ENCODE results near the gene FAM3A.

The FAM3A gene

DNA sequence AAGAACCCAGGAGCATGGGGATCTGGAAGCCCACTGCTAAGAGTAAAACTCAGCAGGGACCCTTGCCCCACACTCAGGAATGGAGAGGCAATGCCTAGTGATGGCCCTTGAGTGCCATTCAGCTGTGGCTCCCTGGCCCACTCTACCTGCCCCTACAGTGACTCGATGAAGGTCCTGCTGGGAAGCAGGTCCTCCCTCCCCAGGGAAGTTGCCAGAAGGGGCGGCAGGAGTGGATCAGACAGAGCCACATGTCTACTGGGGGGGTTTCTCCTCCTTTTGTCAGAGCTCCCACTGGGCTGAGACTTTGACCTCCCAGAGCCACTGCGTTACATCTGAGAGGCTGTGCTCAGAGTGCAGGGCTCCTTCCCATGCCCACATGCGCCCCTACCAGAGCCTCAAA lies 26.9 kb downstream of the FAM3A start:
- no peak for TF ChIP-seq CTCF (IDR thresholded peaks at IDR 0.05; ENCODE audit: borderline replicate concordance, extremely low read depth, low read length, poor library complexity, severe bottlenecking)
- no peak for TF ChIP-seq EZH2 (IDR thresholded peaks at IDR 0.05; ENCODE audit: borderline replicate concordance, low read depth, low read length, severe bottlenecking)
- H4K20me1 ChIP-seq (ENCODE audit: insufficient read depth, low read length), result peaks cover 14% of the 10 kb centered on the region

GRCh38 chrX:154488336-154489075 lies 27.5 kb downstream of the FAM3A start:
- Histone ChIP-seq H2AFZ (ENCODE audit: low read depth, low read length) (no peak overlapping the region), H3K9me3 (ENCODE audit: insufficient read depth, low read length, severe bottlenecking) (no peaks in the 10 kb centered on the region), H3K79me2 (ENCODE audit: insufficient read depth, low read length) (peaks cover 30% of the 10 kb centered on the region), H3K4me3 (ENCODE audit: low read depth in 1 of 2, low read length in 2 of 2) (no peak overlapping the region; a peak in 1 of 4 replicates), H3K4me2 (ENCODE audit: insufficient read depth, low read length) (peak overlapping the region; percentile 92; the same call in 1 of the 2 replicates), H3K36me3 (ENCODE audit: insufficient read depth, low read length) (peaks cover 20% of the 10 kb centered on the region), H3K4me1 (ENCODE audit: insufficient read depth, low read length) (peaks cover 56% of the 10 kb centered on the region), H3K27ac (ENCODE audit: low read length) (no peak overlapping the region), H3K27me3 (ENCODE audit: insufficient read depth, low read length, poor library complexity) (no peaks in the 10 kb centered on the region), H4K20me1 (ENCODE audit: insufficient read depth, low read length) (peaks cover 17% of the 10 kb centered on the region), H3K9ac (ENCODE audit: low read depth, low read length) (peak overlapping the region; percentile 80)
- ATAC-seq (ENCODE audit: insufficient read depth, low read depth) (no peak), DNase-seq (no peak)
- TF ChIP-seq EZH2 (IDR thresholded peaks at IDR 0.05; ENCODE audit: borderline replicate concordance, low read depth, low read length, severe bottlenecking), result no peak
- no peak for TF ChIP-seq CTCF (IDR thresholded peaks at IDR 0.05; ENCODE audit: borderline replicate concordance, extremely low read depth, low read length, poor library complexity, severe bottlenecking)

More for the DNA sequence above, 26.9 kb downstream of the FAM3A start:
- peaks cover 30% of the 10 kb centered on the region for H3K79me2 ChIP-seq (ENCODE audit: insufficient read depth, low read length)
- H3K27me3 ChIP-seq (ENCODE audit: insufficient read depth, low read length, poor library complexity), result no peaks in the 10 kb centered on the region
- DNase-seq (no peak), ATAC-seq (ENCODE audit: insufficient read depth, low read depth) (no peak)
- no peaks in the 10 kb centered on the region for H3K9me3 ChIP-seq (ENCODE audit: insufficient read depth, low read length, severe bottlenecking)
- H3K9ac ChIP-seq (ENCODE audit: low read depth, low read length), result peak overlapping the region; percentile 80
- H3K36me3 ChIP-seq (ENCODE audit: insufficient read depth, low read length), result peaks cover 13% of the 10 kb centered on the region
- no peak overlapping the region for H2AFZ ChIP-seq (ENCODE audit: low read depth, low read length)
- H3K4me3 ChIP-seq (ENCODE audit: low read depth in 1 of 2, low read length in 2 of 2), result peak overlapping the region in 1 of 2 experiments; percentile 70; a peak in 2 of 4 replicates
- H3K27ac ChIP-seq (ENCODE audit: low read length), result no peak overlapping the region
- peaks cover 55% of the 10 kb centered on the region for H3K4me1 ChIP-seq (ENCODE audit: insufficient read depth, low read length)
- H3K4me2 ChIP-seq (ENCODE audit: insufficient read depth, low read length), result peak overlapping the region; percentile 92

GRCh38 chrX:154487518-154488290 lies 28.3 kb downstream of the FAM3A start:
- H3K36me3 ChIP-seq (ENCODE audit: insufficient read depth, low read length), result peaks cover 21% of the 10 kb centered on the region
- H3K4me2 ChIP-seq (ENCODE audit: insufficient read depth, low read length), result peak overlapping the region; percentile 80
- TF ChIP-seq EZH2 (IDR thresholded peaks at IDR 0.05; ENCODE audit: borderline replicate concordance, low read depth, low read length, severe bottlenecking), result no peak
- TF ChIP-seq CTCF (IDR thresholded peaks at IDR 0.05; ENCODE audit: borderline replicate concordance, extremely low read depth, low read length, poor library complexity, severe bottlenecking), result no peak
- no peak overlapping the region for H2AFZ ChIP-seq (ENCODE audit: low read depth, low read length)
- peaks cover 56% of the 10 kb centered on the region for H3K4me1 ChIP-seq (ENCODE audit: insufficient read depth, low read length)
- peaks cover 17% of the 10 kb centered on the region for H4K20me1 ChIP-seq (ENCODE audit: insufficient read depth, low read length)
- DNase-seq (no peak), ATAC-seq (ENCODE audit: insufficient read depth, low read depth) (no peak)
- H3K4me3 ChIP-seq (ENCODE audit: low read depth in 1 of 2, low read length in 2 of 2), result peak overlapping the region in 1 of 2 experiments; percentile 59; a peak in 2 of 4 replicates
- H3K9ac ChIP-seq (ENCODE audit: low read depth, low read length), result peak overlapping the region; percentile 73; the same call in 1 of the 2 replicates
- no peak overlapping the region for H3K27ac ChIP-seq (ENCODE audit: low read length)
- no peaks in the 10 kb centered on the region for H3K27me3 ChIP-seq (ENCODE audit: insufficient read depth, low read length, poor library complexity)
- no peaks in the 10 kb centered on the region for H3K9me3 ChIP-seq (ENCODE audit: insufficient read depth, low read length, severe bottlenecking)
- H3K79me2 ChIP-seq (ENCODE audit: insufficient read depth, low read length), result peaks cover 30% of the 10 kb centered on the region

Data from DND-41 (cell line).